Measurements from ENCODE around the gene PLCG2.

- no peak for TF ChIP-seq POLR2A (IDR thresholded peaks at IDR 0.05)
- TF ChIP-seq CTCF (IDR thresholded peaks at IDR 0.05): no peak
Observed at GRCh38 chr16:81912395-81912794, 133.3 kb downstream of the PLCG2 start.
